ENCODE measurements around the gene APBB2.

GRCh38 chr4:40865696-40866095, 348.6 kb downstream of the APBB2 start:
- TF ChIP-seq, protein P1, sequence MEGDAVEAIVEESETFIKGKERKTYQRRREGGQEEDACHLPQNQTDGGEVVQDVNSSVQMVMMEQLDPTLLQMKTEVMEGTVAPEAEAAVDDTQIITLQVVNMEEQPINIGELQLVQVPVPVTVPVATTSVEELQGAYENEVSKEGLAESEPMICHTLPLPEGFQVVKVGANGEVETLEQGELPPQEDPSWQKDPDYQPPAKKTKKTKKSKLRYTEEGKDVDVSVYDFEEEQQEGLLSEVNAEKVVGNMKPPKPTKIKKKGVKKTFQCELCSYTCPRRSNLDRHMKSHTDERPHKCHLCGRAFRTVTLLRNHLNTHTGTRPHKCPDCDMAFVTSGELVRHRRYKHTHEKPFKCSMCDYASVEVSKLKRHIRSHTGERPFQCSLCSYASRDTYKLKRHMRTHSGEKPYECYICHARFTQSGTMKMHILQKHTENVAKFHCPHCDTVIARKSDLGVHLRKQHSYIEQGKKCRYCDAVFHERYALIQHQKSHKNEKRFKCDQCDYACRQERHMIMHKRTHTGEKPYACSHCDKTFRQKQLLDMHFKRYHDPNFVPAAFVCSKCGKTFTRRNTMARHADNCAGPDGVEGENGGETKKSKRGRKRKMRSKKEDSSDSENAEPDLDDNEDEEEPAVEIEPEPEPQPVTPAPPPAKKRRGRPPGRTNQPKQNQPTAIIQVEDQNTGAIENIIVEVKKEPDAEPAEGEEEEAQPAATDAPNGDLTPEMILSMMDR (IDR thresholded peaks at IDR 0.05), result no peak
- no peak for TF ChIP-seq POLR2A (IDR thresholded peaks at IDR 0.05)

All from heart left ventricle (tissue), 13 donors.